ENCODE data around the gene FYN. TPM values are rescaled to one million over a fixed set of nuclear protein-coding genes. Genes with fewer than 3 reads are reported as not detected.
"Not testable (repeated sequence)": the region's sequence is repeated elsewhere in the genome, so short reads cannot be mapped to it uniquely, and the experiment has no call there.

FYN gene
- total RNA-seq, 2 donors from 2014 or later = 60.4 to 75.8 TPM

DNA sequence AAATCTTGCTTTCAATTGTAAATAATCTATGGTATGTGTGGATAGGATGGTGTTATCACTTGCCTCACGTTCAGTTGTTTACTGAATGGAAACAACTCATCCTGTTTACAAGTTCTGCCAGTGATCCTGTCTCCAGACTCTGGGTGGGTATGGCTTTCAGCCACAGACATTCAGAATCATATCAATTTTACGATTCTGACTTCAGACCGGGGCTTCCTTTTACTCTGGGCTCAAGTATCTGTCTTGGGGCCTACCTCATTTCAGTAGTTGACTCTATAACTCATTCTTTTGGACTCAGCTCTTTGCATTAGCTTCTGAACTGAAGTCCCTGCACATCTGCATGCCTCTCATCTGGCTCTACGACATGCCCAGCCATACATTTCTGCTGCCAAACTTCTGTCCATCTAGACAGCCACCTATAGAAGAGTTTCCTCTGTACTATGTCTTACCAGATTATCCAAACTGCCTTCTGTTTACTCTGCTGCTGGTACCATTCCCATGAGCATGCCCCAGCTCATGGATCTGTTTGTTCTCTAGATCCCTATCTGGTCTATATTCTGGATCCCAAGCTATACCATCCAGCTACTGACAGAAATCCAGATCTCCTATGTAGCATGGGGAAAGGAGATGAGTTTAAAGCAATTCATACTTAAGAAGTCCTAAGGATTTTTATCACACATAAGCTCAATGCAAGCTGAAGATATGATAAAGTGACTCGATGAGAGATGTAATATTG is 34.3 kb downstream of the FYN start:
- ATAC-seq (no peak), DNase-seq (no peak)
- intact Hi-C loops (cut with DNase I) = no loop called here

GRCh38 chr6:111837641-111838500 is 35.4 kb downstream of the FYN start:
- intact Hi-C loops (cut with DNase I) = no loop called here
- ATAC-seq = no peak
- DNase-seq = no peak

- intact Hi-C loops (cut with DNase I) = no loop called here
- DNase-seq (no peak), ATAC-seq (no peak)
These were observed 36.2 kb downstream of the FYN start for GRCh38 chr6:111837007-111837406.

GRCh38 chr6:111835807-111836206 is 37.4 kb downstream of the FYN start:
- DNase-seq (no peak), ATAC-seq (no peak)
- intact Hi-C loops (cut with DNase I) = no loop called here

DNA sequence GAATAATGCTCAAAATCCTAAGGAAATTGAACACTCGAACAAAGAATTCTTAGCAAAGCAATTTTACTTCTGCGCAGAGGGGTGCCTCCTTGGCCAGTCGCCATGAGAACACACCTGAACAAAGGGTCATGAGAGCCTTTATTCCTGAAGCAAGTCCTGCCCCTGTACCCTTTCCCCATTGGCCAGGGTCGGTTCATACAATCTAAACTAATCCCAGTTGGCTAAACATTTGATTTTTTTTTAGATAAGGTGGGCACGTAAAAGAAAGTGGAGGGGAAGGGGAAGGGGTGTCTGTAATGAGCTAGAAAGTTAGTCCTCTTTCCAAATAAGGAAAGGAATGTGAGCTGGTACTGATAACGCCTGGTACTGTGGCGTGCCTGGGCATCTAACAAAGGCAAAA is 37.9 kb downstream of the FYN start:
- DNase-seq; ATAC-seq; intact Hi-C loops (cut with DNase I): not testable (repeated sequence)

DNA sequence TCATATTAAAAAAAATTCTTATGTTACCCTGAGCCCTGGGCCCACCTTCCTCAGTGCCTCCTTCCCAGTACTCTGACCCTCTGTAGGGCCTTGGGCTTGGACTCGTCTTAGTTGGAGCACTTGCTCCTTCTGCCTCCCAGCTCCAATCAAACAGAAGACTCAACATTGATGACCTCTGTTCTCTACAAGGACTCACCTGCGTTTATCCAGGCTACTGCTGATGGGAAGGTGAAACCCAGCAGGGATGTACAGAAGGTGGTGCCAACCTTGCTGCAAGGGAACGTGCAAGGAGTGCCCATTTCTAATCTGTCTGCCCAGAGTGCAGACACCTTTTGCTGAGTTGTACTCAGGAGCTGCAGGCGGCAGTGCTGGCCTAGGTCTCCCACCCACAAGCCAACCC is 38.9 kb downstream of the FYN start:
- DNase-seq = no peak
- no peak for ATAC-seq
- intact Hi-C loops (cut with DNase I) = no loop called here

GRCh38 chr6:111832833-111833418 is 40.3 kb downstream of the FYN start:
- ATAC-seq (no peak), DNase-seq (no peak)
- intact Hi-C loops (cut with DNase I) = no loop called here

DNA sequence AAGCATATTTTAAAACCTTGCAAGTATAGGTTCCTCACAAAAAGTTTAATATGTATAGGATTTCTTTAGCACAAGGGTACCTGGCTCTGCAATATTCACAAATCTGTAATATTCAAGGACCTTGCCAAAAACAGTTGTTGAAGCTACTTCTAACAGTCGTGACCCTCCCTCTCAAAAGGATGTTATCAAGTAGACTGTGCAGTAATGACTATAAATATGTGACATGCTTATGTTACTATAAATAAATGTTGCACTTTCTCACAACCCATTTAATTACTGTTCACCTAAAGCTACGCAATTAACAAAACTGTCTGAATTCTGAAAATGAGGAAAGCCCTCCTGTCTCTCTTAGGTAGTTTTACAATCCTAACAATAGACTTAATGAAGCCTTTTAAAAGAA is 41.8 kb downstream of the FYN start:
- intact Hi-C loops (cut with DNase I) = no loop called here
- DNase-seq = no peak
- ATAC-seq = no peak

- intact Hi-C loops (cut with DNase I) = no loop called here
- ATAC-seq (no peak), DNase-seq (no peak)
These were observed 43.3 kb downstream of the FYN start for GRCh38 chr6:111829998-111830397.

DNA sequence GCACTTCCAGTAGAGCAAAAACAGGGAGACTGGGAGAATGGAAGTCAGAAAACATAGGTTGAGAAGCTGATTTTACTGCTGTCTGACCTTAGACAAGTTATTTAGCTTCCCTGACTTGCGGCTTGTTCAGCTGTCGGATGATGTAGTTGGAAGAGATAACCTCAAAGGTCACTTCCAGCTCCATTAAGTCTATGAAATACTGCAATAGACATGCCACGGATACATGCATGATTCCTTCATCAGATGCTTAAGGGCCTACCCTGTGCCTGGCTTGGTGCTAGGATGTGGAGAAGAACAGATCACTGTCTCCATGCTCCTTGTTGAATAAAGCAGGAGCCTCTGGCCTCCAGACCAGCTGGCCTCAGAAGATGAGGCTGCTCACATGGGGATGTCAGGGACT is 43.7 kb downstream of the FYN start:
- no peak for DNase-seq
- intact Hi-C loops (cut with DNase I) = no loop called here
- no peak for ATAC-seq

DNA sequence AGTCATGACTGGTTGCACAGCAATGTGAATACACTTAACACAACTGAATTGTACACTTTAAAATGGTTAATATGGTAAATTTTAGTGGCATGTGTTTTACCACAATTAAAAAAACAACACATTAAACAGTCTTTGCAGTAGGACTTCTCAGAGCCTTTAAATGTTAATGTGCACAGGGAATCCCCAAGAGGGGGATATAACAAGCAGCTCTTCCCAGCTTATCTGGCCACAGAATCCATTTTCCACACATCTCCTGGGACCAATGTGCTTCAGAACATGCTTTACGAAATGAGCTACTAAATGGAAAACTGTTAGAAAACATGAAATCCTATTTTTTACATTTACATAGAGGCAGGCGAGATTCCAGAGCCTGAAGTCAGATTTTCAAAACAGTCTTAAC is 44.4 kb downstream of the FYN start:
- ATAC-seq (no peak), DNase-seq (no peak)
- intact Hi-C loops (cut with DNase I) = no loop called here

- intact Hi-C loops (cut with DNase I) = no loop called here
- no peak for ATAC-seq
- no peak for DNase-seq
These were observed 47.7 kb downstream of the FYN start for GRCh38 chr6:111825439-111826086.

- intact Hi-C loops (cut with DNase I) = no loop called here
- ATAC-seq (peak; percentile 49 to 65), DNase-seq (no peak)
These were observed 48.5 kb downstream of the FYN start for GRCh38 chr6:111824608-111825337.

- no peak for DNase-seq
- ATAC-seq = peak; percentile 60 to 79
- intact Hi-C loops (cut with DNase I) = no loop called here
These were observed 49.2 kb downstream of the FYN start for GRCh38 chr6:111823831-111824607.

DNA sequence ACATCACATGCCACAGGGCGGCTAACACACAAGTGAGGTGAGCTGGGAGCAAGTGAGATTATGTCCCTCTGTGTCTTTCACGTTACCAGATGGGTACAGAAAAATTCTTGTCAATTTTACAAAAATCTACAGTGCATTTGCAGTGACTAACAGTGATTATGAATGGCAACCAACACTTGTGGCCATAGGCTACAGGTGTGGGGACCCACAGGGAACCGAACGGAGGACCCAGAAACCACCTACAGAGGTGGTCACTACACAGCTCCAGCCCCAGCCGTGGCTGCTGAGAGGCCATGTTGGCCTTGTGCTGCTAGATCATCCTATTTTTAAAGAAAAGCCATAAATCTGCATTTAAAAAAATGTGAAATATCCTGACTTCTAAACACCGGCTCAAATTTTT is 50.2 kb downstream of the FYN start:
- intact Hi-C loops (cut with DNase I) = no loop called here
- DNase-seq = no peak
- ATAC-seq = no peak

- ATAC-seq (no peak), DNase-seq (no peak)
- intact Hi-C loops (cut with DNase I) = no loop called here
These were observed 53.8 kb downstream of the FYN start for GRCh38 chr6:111819458-111819857.

- ATAC-seq (peak in 1 of 2 donors; percentile 50), DNase-seq (no peak)
- intact Hi-C loops (cut with DNase I) = no loop called here
These were observed 54.6 kb downstream of the FYN start for GRCh38 chr6:111818539-111819226.
